Measurements from ENCODE around the gene BLCAP.
"Not testable (repeated sequence)": the region's sequence is repeated elsewhere in the genome, so short reads cannot be mapped to it uniquely, and the experiment has no call there.

The BLCAP gene

GRCh38 chr20:37480919-37481318 is 46.8 kb downstream of the BLCAP start:
- DNase-seq (ENCODE audit: low spot score) = no peak

DNA sequence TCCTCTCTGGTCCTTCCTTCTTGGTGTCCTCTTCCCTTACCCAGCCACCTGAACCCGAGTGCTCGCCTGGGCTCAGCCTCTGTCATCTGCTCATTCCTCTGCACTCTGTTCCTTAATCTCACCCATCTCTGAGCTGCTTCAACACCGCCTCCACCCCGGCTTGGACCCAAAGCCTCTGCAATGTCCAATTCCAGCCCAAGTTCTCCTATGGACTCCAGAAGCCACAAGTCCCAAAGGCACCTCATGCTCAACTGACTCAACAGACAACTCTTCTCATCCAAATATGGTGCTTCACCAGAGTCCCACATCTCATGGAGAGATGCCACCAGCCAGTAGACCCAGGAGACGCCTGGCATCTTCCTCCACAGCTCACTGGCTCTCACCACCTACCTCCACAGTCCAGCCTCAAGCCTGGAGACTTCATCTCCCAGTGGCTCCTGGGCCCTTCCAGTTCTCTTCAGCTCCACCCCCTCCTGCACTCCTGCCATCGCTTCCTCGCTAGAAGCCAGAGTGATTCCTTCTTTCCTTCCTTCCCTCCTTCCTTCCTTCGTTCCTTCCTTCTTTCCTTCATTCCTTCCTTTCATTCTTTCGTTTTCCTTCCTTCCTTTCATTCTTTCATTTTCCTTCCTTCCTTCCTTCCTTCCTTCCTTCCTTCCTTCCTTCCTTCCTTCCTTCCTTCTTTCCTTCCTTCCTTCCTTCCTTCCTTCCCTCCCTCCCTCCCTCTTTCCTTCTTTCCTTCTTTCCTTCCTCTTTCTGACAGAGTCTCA is 47.6 kb downstream of the BLCAP start:
- DNase-seq (ENCODE audit: low spot score) = no peak

GRCh38 chr20:37479266-37479665 is 48.4 kb downstream of the BLCAP start:
- DNase-seq (ENCODE audit: low spot score) = no peak

- no peak for DNase-seq (ENCODE audit: low spot score)
Measured at GRCh38 chr20:37477041-37477440, 50.6 kb downstream of the BLCAP start.

- DNase-seq (ENCODE audit: low spot score) = no peak
Measured at GRCh38 chr20:37475252-37475651, 52.4 kb downstream of the BLCAP start.

- DNase-seq (ENCODE audit: low spot score) = no peak
Measured at GRCh38 chr20:37474386-37474785, 53.3 kb downstream of the BLCAP start.

DNA sequence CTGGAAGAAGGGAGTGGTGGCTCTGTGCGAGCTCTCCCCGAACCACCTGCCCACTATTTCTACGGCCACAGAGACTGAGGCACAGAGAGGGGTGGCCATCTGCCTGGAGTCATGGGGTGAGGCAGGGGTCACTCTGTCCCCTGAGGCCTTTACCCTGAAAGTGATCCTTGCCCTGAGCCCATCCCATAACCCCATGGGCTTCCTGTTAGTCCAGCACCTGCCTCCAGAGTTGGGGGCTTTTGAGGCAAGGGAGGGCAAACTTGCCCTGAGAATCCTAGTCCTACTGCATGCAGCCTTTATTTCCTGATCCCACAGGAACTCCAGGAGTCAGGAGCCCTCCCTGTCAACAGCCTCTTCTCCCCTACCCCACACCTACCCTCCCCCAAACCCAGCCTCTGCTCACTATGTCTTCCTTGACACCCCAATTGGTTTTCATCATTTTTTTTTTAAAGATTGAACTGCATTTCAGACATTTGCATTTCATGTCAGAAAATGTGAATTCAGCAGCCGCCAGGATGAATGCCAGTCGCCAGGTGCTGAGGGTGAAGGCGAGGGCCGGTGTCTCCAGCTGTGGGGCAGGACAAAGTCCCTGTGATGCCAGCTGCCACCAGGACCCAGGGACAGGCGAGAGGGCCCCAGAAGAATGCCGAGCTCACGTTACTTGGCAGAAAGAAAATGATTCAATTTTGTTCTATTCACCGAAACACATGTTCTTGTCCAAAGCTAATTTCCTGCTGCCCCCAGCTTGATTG is 54.3 kb downstream of the BLCAP start:
- DNase-seq (ENCODE audit: low spot score) = no peak

- not testable (repeated sequence) for DNase-seq (ENCODE audit: low spot score)
Measured at GRCh38 chr20:37472435-37472834, 55.2 kb downstream of the BLCAP start.

GRCh38 chr20:37471741-37472235 is 55.9 kb downstream of the BLCAP start:
- peak; percentile 30 for DNase-seq (ENCODE audit: low spot score)

DNA sequence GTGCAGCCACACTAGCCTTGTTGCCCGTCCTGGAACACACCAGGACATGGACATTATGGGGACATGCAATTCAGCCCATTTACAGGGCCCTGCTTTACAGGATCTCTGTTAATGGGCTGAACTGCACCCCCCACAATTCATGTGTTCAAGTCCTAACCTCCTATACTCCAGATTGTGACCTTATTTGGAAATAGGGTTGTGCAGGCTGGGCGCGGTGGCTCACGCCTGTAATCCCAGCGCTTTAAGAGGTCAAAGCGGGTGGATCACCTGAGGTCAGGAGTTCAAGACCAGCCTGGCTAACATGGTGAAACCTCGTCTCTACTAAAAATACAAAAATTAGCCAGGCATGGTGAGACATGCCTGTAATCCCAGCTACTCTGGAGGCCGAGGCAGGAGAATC is 57.5 kb downstream of the BLCAP start:
- DNase-seq (ENCODE audit: low spot score) = not testable (repeated sequence)

DNA sequence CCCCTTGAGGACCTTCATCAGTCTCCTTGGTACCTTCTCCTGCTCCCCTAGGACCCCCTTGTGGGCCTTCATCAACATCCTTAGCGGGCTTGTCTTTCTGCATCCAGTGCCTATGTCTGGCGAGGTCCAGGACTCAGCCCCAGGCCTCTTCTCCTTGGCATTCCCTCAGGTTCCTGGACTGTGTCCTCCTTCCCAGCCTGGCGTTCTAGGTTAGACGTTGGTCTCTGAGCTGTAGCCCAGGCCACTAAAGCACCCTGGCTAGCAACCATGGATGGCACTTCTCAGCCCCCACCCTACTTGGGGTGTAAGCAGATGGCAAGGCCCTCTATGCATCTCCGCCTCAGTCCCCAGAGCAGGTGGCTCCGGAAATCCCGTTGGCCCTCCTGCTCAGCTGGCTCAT is 58.1 kb downstream of the BLCAP start:
- DNase-seq (ENCODE audit: low spot score) = no peak

- no peak for DNase-seq (ENCODE audit: low spot score)
Measured at GRCh38 chr20:37468886-37469285, 58.8 kb downstream of the BLCAP start.

All from COLO829 (cell line).